ENCODE measurements around the gene MEIS3.

MEIS3 gene

DNA sequence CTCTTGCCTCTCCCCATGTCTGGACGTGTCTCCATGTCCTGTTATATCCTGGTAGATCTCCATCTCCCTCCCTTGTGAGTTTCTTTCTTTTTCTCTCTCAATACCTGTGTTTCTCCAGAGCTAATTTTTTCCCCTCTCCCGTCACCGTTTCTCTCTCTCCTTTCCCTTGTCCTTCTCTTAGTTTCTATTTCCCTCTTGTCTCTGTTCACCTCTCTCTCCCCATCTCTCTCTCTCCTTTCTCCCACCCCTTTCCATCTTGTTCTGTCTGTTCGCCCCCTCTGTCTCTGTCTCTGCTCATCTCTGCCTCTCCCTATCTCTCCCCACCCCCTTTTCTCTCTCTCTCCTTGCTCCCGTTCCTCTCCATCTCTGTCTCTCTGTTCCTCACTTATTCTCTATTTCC, 39.3 kb upstream of the MEIS3 start:
- DNase-seq (ENCODE audit: low read depth), result no peak
- H3K4me3 ChIP-seq (ENCODE audit: control insufficient read depth, low read depth, low read length), result no peak overlapping the region
- TF ChIP-seq, protein P1, sequence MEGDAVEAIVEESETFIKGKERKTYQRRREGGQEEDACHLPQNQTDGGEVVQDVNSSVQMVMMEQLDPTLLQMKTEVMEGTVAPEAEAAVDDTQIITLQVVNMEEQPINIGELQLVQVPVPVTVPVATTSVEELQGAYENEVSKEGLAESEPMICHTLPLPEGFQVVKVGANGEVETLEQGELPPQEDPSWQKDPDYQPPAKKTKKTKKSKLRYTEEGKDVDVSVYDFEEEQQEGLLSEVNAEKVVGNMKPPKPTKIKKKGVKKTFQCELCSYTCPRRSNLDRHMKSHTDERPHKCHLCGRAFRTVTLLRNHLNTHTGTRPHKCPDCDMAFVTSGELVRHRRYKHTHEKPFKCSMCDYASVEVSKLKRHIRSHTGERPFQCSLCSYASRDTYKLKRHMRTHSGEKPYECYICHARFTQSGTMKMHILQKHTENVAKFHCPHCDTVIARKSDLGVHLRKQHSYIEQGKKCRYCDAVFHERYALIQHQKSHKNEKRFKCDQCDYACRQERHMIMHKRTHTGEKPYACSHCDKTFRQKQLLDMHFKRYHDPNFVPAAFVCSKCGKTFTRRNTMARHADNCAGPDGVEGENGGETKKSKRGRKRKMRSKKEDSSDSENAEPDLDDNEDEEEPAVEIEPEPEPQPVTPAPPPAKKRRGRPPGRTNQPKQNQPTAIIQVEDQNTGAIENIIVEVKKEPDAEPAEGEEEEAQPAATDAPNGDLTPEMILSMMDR (conservative IDR thresholded peaks at IDR 0.05; ENCODE audit: control insufficient read depth, insufficient read depth, low read depth, low read length), result no peak

DNA sequence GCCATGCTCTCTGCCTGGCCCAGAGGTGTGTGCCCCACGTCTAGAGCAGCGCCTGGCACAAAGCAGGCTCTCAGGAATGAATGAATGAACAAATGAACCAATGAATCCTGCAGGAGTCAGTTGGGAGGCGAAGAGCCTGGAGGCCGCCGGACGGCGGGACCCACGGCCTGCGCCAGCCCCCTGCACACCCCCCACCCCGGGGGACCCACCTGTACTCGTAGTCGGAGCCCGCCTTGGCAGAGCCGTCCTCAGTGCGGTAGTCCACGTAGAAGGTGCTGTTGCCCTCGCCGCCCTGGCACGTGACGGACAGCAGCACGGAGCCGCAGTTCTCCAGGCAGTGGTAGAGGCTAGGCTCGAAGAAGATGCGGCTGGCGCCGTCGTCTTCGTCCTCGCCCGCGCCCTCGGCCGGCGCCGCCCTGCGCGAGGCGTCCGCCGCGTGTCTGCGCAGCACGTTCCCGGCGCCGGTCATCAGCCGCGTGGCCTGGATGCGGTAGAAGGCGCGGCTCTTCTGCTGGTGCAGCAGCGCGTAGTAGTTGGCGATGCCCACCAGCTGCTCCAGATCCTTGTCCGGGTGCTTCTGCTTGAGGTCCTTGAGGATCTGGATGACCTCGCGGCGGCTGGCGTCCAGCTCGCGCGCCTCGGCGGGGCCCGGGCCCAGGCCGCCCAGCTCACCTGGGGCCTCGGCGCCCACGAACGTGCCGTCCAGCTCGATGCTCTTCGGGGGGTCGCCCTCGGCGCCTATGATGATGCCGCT, 37.6 kb upstream of the MEIS3 start:
- no peak for DNase-seq (ENCODE audit: low read depth)
- TF ChIP-seq, protein P1 (conservative IDR thresholded peaks at IDR 0.05; ENCODE audit: control insufficient read depth, insufficient read depth, low read depth, low read length), result no peak
- H3K4me3 ChIP-seq (ENCODE audit: control insufficient read depth, low read depth, low read length), result no peak overlapping the region

DNA sequence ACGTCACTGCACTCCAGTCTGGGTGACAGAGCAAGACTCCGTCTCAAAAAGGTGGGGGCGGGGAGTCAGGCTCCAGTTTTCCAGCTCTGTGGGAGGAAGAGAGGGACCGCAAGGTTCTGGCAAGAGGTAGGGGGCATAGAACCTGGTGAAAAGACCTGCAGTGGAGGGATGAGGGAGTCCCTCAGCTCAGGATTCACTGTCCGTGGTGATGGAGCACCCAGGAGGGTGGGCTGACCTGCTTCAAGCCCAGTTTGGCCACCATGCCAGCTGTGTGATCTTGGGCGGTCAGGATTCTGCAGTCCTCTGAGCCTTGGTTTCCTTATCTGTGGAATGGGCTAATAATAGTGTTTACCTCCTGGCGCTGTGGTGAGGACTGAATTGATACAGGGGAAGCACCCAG, 31.2 kb upstream of the MEIS3 start:
- H3K4me3 ChIP-seq (ENCODE audit: control insufficient read depth, low read depth, low read length), result no peak overlapping the region
- TF ChIP-seq, protein P1 (conservative IDR thresholded peaks at IDR 0.05; ENCODE audit: control insufficient read depth, insufficient read depth, low read depth, low read length), result no peak
- no peak for DNase-seq (ENCODE audit: low read depth)

DNA sequence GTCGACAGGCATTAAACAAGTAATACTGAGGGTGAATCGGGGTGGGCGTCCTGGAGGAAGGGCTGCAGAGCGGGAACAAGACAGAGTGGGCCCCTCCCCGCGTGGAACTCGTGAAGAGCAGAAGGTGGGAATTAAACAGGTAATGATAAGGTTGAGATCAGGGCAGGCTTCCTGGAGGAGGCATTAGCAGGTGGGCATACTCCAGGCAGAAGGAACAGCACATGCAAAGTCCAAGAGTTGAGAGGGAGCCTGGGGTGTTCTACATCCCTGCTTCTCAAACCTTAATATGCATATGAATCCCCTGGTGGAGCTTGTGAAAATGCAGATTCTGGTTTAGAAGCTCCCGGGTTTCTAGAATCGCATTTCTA, 29.0 kb upstream of the MEIS3 start:
- DNase-seq (ENCODE audit: low read depth), result no peak
- no peak overlapping the region for H3K4me3 ChIP-seq (ENCODE audit: control insufficient read depth, low read depth, low read length)
- TF ChIP-seq, protein P1 (conservative IDR thresholded peaks at IDR 0.05; ENCODE audit: control insufficient read depth, insufficient read depth, low read depth, low read length), result no peak

DNA sequence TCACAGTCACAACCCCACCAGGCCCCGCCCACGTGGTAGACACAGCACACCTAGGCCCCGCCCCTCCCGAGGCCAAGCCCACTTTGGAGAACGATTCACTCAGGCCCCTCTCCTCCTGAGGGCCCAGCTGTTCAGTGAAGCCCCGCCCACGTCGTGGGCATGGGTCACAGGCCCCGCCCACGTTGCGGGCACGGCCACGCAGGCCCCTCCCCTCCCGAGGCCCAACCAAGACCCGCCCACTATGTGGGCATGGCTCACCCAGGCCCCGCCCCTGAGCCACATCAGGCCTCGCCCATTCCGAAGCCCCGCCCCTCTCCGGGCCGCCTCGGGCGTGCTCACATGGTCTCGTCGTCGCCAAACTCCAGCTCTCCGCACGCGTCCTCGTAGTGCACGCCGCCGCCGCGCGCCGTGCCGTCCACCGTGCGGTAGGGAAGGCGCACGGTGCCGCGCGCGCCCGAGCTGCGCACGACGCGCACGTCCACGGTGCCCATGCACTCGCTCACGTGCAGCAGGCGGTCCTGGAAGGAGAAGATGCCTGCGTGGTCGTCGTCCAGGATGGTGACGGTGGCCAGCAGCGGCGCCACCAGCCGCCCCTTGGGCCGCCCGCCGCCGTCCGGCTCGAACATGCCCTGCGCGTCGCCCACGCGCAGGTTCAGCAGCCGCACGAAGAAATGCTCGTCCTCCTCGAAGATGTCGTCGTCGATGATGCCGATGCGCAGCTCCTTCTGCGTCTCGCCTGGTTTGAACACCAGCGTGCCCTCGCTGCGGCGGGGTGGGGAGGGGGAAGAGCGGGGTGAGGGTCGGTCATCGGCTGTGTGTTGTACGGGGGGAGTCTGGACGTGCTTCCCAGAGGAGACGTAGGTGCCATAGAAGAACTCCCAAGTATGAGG, 28.4 kb upstream of the MEIS3 start:
- TF ChIP-seq, protein P1 (conservative IDR thresholded peaks at IDR 0.05; ENCODE audit: control insufficient read depth, insufficient read depth, low read depth, low read length), result no peak
- DNase-seq (ENCODE audit: low read depth), result peak; percentile 41
- H3K4me3 ChIP-seq (ENCODE audit: control insufficient read depth, low read depth, low read length), result no peak overlapping the region

DNA sequence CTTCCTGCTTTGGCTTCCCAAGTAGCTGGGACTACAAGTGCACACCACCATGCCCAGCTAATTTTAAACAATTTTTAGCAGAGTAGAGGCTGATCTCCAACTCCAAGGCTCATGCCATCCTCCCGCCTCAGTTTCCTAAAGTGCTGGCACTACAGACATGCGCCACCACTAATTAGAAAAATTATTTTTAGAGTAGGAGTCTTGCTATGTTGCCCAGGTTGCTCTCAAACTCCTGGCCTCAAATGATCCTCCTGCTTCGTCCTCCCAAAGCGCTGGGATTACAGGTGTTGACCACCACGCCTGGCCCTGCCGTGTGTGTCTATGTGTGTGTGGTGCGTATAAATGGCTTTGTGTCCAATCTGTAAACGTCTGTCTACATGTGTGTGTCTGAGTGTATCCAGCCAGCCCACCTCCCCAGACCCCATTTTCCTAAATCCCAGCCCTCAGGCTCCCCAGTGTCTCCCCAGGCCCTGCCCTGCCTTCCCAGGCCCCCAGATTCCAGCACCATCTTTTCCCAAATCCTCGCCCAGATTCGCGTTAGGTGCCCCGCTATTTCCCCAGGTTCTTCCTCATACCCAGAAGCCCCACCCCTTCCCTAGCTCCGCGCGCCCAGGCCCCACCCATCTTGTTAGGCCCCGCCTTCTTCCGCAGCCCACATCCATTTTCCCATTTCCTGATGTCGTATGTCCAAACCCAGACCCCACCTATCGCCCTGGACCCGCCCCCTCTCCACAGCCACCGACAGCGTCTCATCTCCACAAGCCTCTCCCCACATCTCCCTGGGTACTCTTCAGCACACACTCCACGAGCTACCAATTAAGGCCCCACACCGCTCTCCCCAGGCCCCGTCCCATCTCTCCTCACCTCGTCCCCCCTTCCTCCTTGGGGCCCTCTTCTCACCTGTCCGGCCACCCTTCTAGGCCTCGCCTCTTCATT, 27.5 kb upstream of the MEIS3 start:
- DNase-seq (ENCODE audit: low read depth), result no peak
- TF ChIP-seq, protein P1 (conservative IDR thresholded peaks at IDR 0.05; ENCODE audit: control insufficient read depth, insufficient read depth, low read depth, low read length), result no peak
- H3K4me3 ChIP-seq (ENCODE audit: control insufficient read depth, low read depth, low read length), result no peak overlapping the region
